ENCODE measurements around the gene RNF141. TPM values are rescaled to one million over a fixed set of nuclear protein-coding genes. Genes with fewer than 3 reads are reported as not detected.

RNF141 gene
- total RNA-seq, 1 experiment from 2014 or later = 35.8 TPM

GRCh38 chr11:10522276-10522675 is 18.7 kb downstream of the RNF141 start:
- H3K4me1 ChIP-seq (ENCODE audit: control insufficient read depth, insufficient read depth, low read length) = no peaks in the 10 kb centered on the region
- in situ Hi-C loops (cut with HindIII; ENCODE audit: low pct_unique_long_range_greater_than_20kb, low sequenced_read_pairs) (no loop called here), intact Hi-C loops (cut with micrococcal nuclease; ENCODE audit: unreplicated experiment) (no loop called here)
- no peaks in the 10 kb centered on the region for H3K27me3 ChIP-seq (ENCODE audit: control insufficient read depth, insufficient read depth, low read length)
- DNase-seq (ENCODE audit: low read depth, low spot score) (no peak), ATAC-seq (no peak)
- POLR2A ChIA-PET = no interaction called here
- peaks cover 3% of the 10 kb centered on the region; the same call in 1 of the 2 replicates for H3K36me3 ChIP-seq (ENCODE audit: control insufficient read depth, insufficient read depth, low read length)
- TF ChIP-seq, protein P1, sequence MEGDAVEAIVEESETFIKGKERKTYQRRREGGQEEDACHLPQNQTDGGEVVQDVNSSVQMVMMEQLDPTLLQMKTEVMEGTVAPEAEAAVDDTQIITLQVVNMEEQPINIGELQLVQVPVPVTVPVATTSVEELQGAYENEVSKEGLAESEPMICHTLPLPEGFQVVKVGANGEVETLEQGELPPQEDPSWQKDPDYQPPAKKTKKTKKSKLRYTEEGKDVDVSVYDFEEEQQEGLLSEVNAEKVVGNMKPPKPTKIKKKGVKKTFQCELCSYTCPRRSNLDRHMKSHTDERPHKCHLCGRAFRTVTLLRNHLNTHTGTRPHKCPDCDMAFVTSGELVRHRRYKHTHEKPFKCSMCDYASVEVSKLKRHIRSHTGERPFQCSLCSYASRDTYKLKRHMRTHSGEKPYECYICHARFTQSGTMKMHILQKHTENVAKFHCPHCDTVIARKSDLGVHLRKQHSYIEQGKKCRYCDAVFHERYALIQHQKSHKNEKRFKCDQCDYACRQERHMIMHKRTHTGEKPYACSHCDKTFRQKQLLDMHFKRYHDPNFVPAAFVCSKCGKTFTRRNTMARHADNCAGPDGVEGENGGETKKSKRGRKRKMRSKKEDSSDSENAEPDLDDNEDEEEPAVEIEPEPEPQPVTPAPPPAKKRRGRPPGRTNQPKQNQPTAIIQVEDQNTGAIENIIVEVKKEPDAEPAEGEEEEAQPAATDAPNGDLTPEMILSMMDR (IDR thresholded peaks at IDR 0.05) = no peak
- TF ChIP-seq REST (IDR thresholded peaks at IDR 0.05; ENCODE audit: insufficient read depth in 1 of 2, low read depth in 2 of 2, low read length in 1 of 2) (no peak), SIN3A (IDR thresholded peaks at IDR 0.05; ENCODE audit: borderline replicate concordance, insufficient read depth, low read depth, low read length) (no peak), POLR2AphosphoS5 (IDR thresholded peaks at IDR 0.05; ENCODE audit: low read depth, low read length) (no peak), TCF7L2 (IDR thresholded peaks at IDR 0.05; ENCODE audit: low read depth, low read length) (no peak)
- no peaks in the 10 kb centered on the region for H3K9me3 ChIP-seq (ENCODE audit: control insufficient read depth, insufficient read depth, low read depth, low read length)
- no peak overlapping the region for H3K4me3 ChIP-seq (ENCODE audit: low read depth in 2 of 2, low read length in 2 of 2)
- CTCF ChIA-PET = no interaction called here
- no TSS peak for BruUV-seq (replicated peaks)
- no peak overlapping the region for H3K27ac ChIP-seq (ENCODE audit: low read length)

DNA sequence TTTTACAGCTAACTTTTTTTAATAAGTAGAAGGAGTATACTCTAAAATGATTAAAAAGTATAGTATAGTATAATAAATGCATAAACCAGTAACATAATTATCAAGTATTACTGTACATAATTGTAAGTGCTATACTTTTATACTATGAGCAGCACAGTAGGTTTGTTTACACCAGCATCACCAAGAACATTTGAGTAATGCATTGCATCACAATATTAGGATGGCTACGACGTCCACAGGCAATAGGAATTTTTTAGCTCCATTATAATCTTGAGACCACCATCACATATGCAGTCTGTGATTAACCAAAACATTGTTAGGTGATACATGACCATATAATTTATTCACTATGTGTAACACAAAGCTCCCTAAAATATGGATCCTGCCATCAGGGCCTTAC is 20.4 kb downstream of the RNF141 start:
- Histone ChIP-seq H3K27ac (ENCODE audit: low read length) (no peak overlapping the region), H3K27me3 (ENCODE audit: control insufficient read depth, insufficient read depth, low read length) (no peaks in the 10 kb centered on the region), H3K4me1 (ENCODE audit: control insufficient read depth, insufficient read depth, low read length) (no peaks in the 10 kb centered on the region), H3K4me3 (ENCODE audit: low read depth in 2 of 2, low read length in 2 of 2) (no peak overlapping the region), H3K9me3 (ENCODE audit: control insufficient read depth, insufficient read depth, low read depth, low read length) (no peaks in the 10 kb centered on the region), H3K36me3 (ENCODE audit: control insufficient read depth, insufficient read depth, low read length) (no peaks in the 10 kb centered on the region; the same call in 1 of the 2 replicates)
- in situ Hi-C loops (cut with HindIII; ENCODE audit: low pct_unique_long_range_greater_than_20kb, low sequenced_read_pairs) = no loop called here
- TF ChIP-seq POLR2AphosphoS5 (IDR thresholded peaks at IDR 0.05; ENCODE audit: low read depth, low read length) (no peak), TCF7L2 (IDR thresholded peaks at IDR 0.05; ENCODE audit: low read depth, low read length) (no peak), SIN3A (IDR thresholded peaks at IDR 0.05; ENCODE audit: borderline replicate concordance, insufficient read depth, low read depth, low read length) (no peak), REST (IDR thresholded peaks at IDR 0.05; ENCODE audit: insufficient read depth in 1 of 2, low read depth in 2 of 2, low read length in 1 of 2) (no peak)
- TF ChIP-seq, protein P1 (IDR thresholded peaks at IDR 0.05) = no peak
- ChIA-PET CTCF (interaction anchor here (0.7 kb wide), 1 partner anchor 951 kb away, joined by 3 read pairs; no protein-coding TSS in a partner anchor), POLR2A (no interaction called here)
- ATAC-seq (no peak), DNase-seq (ENCODE audit: low read depth, low spot score) (no peak)
- intact Hi-C loops (cut with micrococcal nuclease; ENCODE audit: unreplicated experiment) = no loop called here
- BruUV-seq (replicated peaks) = no TSS peak
